ENCODE measurements around the gene NPEPL1. TPM values are rescaled to one million over a fixed set of nuclear protein-coding genes. Genes with fewer than 3 reads are reported as not detected.

Gene NPEPL1
- total RNA-seq, 1 donor from 2014 or later = 33.6 TPM

- Histone ChIP-seq H3K4me1 (peaks cover 60% of the 10 kb centered on the region), H3K36me3 (no peaks in the 10 kb centered on the region), H3K4me3 (peak within 1 kb of the TSS; percentile 85), H3K27ac (replicated peaks) (peak within 1 kb of the TSS; percentile 97), H3K9me3 (replicated peaks) (no peaks in the 10 kb centered on the region), H3K27me3 (ENCODE audit: low read depth) (no peaks in the 10 kb centered on the region)
- peak; percentile 90 for DNase-seq
- intact Hi-C loops (cut with micrococcal nuclease) = loop anchor here (5.0 kb wide), 1 partner anchor 419 kb away; no protein-coding TSS in a partner anchor
- peak; percentile 70 for TF ChIP-seq CTCF (IDR thresholded peaks at IDR 0.05; ENCODE audit: borderline replicate concordance)
Measured at GRCh38 chr20:58650776-58651558, 41.6 kb upstream of the NPEPL1 start, which contains the start of gene STX16. Gene STX16 (plus strand): TSS chr20:58651283. CDS start chr20:58652007, 724 bp downstream.

- Histone ChIP-seq H3K27ac (replicated peaks) (peak overlapping the region; percentile 97), H3K36me3 (no peaks in the 10 kb centered on the region), H3K27me3 (ENCODE audit: low read depth) (no peaks in the 10 kb centered on the region), H3K4me3 (peak overlapping the region; percentile 85), H3K9me3 (replicated peaks) (no peaks in the 10 kb centered on the region), H3K4me1 (peaks cover 65% of the 10 kb centered on the region)
- no peak for TF ChIP-seq CTCF (IDR thresholded peaks at IDR 0.05; ENCODE audit: borderline replicate concordance)
- no peak for DNase-seq
- intact Hi-C loops (cut with micrococcal nuclease) = loop anchor here (5.0 kb wide), 1 partner anchor 419 kb away; no protein-coding TSS in a partner anchor
Measured at GRCh38 chr20:58651559-58651945, 41.0 kb upstream of the NPEPL1 start.

DNA sequence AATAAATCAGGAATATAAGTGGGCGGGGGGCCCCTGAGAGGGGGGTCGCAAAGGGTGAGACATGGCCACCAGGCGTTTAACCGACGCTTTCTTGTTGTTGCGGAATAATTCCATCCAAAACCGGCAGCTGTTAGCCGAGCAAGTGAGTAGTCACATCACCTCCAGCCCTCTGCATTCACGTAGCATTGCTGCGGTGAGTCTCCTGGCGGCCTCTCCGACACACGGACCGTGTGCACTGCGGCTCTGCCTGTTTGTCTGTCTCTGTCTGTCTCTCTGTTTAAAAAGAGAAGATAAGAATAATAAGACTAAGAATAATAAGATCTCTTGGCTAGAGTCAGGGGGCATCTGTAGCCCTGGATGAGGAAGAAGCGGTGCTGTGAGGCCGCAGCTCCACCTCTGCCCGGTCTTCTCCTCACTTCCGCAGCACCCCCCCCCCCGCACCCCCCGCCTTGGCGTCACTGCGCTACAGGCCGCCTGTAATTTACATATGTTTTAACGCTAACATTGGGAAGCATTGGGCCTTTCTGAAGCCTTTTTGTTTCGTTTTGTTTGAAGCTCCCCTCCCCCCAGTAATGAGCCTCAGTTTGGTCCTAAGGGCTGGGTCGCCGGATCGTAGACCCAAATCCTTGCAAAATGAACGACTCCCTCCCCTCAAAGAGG is 40.5 kb upstream of the NPEPL1 start:
- TF ChIP-seq CTCF (IDR thresholded peaks at IDR 0.05; ENCODE audit: borderline replicate concordance) = no peak
- peaks cover 71% of the 10 kb centered on the region for H3K4me1 ChIP-seq
- peak overlapping the region; percentile 85 for H3K4me3 ChIP-seq
- peak overlapping the region; percentile 97 for H3K27ac ChIP-seq (replicated peaks)
- no peaks in the 10 kb centered on the region for H3K9me3 ChIP-seq (replicated peaks)
- no peaks in the 10 kb centered on the region for H3K27me3 ChIP-seq (ENCODE audit: low read depth)
- no peaks in the 10 kb centered on the region for H3K36me3 ChIP-seq
- DNase-seq = peak; percentile 39
- intact Hi-C loops (cut with micrococcal nuclease) = loop anchor here (5.0 kb wide), 1 partner anchor 420 kb away; no protein-coding TSS in a partner anchor

GRCh38 chr20:58652606-58653294 is 39.9 kb upstream of the NPEPL1 start:
- TF ChIP-seq CTCF (IDR thresholded peaks at IDR 0.05; ENCODE audit: borderline replicate concordance) = no peak
- Histone ChIP-seq H3K9me3 (replicated peaks) (no peaks in the 10 kb centered on the region), H3K4me1 (peaks cover 77% of the 10 kb centered on the region), H3K27me3 (ENCODE audit: low read depth) (no peaks in the 10 kb centered on the region), H3K27ac (replicated peaks) (peak overlapping the region; percentile 97), H3K4me3 (peak overlapping the region; percentile 85), H3K36me3 (no peaks in the 10 kb centered on the region)
- no peak for DNase-seq
- intact Hi-C loops (cut with micrococcal nuclease) = loop anchor here (5.0 kb wide), 1 partner anchor 420 kb away; no protein-coding TSS in a partner anchor

- Histone ChIP-seq H3K36me3 (no peaks in the 10 kb centered on the region), H3K9me3 (replicated peaks) (no peaks in the 10 kb centered on the region), H3K4me1 (peaks cover 88% of the 10 kb centered on the region), H3K4me3 (no peak overlapping the region), H3K27ac (replicated peaks) (no peak overlapping the region), H3K27me3 (ENCODE audit: low read depth) (no peaks in the 10 kb centered on the region)
- TF ChIP-seq CTCF (IDR thresholded peaks at IDR 0.05; ENCODE audit: borderline replicate concordance) = no peak
- DNase-seq = no peak
- intact Hi-C loops (cut with micrococcal nuclease) = loop anchor here (5.0 kb wide), 1 partner anchor 422 kb away; no protein-coding TSS in a partner anchor
Measured at GRCh38 chr20:58654337-58654736, 38.3 kb upstream of the NPEPL1 start.
